GM19372 (cell line): Measurements from ENCODE around the gene SCN1A.
"Not testable (repeated sequence)": the region's sequence is repeated elsewhere in the genome, so short reads cannot be mapped to it uniquely, and the experiment has no call there.

Experiments
- ATAC-seq: cut with Tn5 transposase; IDR thresholded peaks from one replicate; pipeline ENCODE4 v1.9.1; 2021; ENCODE audit warnings: mild to moderate bottlenecking, low read depth, moderate library complexity; ENCODE audit not compliant: unreplicated experiment

Gene SCN1A

DNA sequence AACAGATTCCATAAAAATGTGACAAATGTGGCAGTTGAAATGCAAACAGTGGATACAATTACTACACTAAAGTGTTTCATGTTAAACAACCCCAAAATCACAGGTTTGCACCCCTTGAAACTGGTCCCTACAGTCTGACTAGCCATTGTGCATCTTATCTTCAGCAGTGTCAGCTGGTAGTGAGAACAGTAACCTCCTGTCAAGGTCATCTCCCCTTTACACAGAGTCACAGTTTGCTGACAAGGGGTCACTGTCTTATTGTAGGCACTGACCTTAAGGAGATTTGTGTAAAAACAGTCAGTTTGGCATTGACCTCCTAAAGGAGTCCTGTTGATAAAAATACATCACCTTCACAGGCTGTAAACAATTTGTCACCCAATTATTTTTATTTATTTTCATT is 137.0 kb downstream of the SCN1A start:
- ATAC-seq, result no peak

DNA sequence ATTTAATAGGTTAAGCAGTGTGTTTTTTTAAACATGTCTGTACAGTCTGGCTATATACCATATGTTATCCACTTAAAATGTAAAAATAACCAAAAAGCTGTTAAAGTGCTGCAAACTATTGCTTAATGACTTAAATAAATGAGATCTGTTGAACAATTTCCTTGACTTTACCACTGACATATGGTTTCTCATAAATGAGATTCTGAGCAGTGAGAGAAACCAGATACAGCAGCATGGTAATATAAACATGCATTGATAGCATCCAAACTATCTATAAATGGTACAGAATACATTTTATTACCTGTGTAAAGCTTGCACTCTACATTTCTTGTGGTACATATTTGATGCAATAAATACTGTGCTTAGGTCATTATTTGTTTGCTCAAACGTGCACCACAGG is 138.0 kb downstream of the SCN1A start:
- no peak for ATAC-seq

DNA sequence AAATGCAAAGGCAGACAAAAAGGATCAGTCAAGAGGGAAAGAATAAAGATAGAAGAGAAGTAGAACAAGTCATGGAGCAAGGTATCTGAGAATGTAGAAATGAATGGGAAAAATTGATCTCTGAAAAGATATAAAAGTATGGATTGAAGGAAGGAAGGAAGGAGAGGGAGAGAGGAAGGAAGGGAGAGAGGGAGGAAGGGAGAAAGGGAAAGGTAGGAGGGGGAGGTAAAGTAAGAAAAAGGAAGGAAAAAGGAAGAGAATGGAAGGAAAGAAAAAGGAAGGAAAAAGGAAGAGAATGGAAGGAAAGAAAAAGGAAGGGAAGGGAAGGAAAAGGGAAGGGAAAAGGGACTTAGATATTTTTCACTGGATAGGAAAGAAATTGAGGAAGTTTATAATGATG is 142.7 kb downstream of the SCN1A start:
- ATAC-seq, result no peak

DNA sequence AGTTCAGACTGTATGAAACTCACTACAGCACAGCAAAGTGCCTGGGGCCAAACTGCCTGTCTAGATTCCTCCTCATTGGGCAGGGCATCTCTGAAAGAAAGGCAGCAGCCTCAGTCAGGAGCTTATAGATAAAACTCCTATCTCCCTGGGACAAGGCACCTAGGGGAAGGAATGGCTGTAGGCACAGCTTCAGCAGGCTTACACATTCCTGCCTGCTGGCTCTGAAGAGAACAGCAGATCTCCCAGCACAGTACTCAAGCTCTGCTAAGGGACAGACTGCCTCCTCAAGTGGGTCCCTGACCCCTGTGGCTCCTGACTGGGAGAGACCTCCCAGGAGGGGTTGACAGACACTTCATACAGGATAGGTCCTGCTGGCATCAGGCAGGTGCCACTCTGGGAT is 155.7 kb downstream of the SCN1A start:
- ATAC-seq, result not testable (repeated sequence)

DNA sequence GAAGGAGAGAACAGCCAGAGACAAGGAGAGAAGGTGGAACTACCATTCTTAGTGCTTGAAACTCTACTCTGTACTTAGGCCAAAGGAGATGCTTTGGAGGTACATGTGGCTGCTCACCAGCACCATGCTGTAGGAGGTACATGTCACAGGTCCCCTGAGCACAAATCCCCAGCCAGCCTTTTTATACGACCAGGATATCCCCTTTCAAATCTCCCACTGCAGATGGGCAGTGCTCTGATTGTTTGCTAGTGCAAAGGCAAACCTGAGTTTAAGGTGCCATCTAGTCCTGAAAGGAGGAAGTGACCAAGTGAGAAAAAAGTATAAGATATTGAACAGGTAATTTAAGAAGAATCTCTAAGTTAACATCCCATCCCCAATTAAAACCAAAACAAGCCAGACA is 157.2 kb downstream of the SCN1A start:
- no peak for ATAC-seq

DNA sequence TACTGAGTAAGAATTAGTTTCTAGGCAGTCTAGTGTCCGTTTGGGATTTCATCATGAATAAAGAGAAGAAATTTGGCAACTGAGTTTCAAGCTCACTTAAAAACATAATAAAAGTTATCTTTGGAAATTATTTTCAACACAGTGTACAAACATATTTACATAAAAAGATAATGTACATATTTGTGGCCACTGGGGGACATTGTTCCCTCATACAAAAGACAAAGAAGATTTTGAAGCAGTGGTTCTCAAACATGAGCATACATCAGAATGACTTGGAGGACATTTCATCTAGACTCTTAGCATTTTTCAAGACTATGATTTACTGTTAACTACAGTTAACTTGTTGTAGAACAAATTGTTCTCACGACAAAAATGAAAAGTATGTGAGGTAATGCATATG is 158.6 kb downstream of the SCN1A start:
- no peak for ATAC-seq

DNA sequence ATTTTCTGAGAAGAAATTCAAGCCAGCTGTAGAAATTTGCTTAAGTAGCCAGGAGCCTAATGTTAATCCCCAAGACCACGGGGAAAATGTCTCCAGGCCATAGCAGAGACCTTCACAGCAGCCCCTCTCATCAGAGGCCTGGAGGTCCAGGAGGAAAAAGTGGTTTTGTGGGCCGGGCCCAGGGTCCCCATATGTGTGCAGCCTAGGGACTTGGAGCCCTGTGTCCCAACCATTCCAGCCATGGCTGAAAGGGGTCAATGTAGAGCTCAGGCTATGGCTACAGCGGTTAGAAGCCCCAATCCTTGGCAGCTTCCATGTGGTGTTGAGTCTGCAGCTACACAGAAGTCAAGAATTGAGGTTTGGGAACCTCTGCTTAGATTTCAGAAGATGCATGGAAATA is 160.1 kb downstream of the SCN1A start:
- ATAC-seq, result no peak

DNA sequence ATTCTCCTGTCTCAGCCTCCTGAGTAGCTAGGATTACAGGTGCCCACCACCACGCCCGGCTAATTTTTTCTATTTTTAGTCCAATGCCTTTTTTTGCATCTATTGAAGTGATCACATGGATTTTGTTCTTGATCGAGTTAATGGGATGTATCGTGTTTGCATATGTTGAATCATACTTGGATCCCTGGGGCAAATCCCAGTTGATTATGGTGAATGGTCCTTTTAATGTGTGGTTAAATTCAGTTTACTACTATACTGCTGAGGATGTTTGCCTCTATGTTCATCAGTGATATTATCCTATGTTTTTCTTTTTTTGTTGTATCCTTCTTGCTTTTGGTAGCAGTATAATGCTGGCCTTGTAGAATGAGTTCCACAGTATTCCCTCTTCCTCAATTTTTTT is 166.0 kb downstream of the SCN1A start:
- ATAC-seq, result no peak

DNA sequence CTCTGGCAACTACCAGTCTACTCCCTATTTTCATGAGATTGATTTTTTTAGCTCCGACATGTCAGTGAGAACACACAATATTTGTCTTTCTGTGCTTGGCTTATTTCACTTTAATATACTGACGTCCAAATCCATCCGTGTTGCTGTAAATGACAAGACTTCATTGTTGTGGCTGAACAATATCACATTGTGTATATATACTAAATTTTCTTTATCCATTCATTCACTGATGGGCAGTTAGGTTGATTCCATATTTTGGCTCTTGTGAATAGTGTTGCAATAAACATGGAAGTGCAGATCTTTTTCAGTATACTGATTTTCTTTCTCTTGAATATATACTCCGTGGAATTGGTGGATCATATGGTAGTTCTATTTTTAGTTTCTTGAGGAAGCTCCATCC is 168.4 kb downstream of the SCN1A start:
- ATAC-seq, result no peak

DNA sequence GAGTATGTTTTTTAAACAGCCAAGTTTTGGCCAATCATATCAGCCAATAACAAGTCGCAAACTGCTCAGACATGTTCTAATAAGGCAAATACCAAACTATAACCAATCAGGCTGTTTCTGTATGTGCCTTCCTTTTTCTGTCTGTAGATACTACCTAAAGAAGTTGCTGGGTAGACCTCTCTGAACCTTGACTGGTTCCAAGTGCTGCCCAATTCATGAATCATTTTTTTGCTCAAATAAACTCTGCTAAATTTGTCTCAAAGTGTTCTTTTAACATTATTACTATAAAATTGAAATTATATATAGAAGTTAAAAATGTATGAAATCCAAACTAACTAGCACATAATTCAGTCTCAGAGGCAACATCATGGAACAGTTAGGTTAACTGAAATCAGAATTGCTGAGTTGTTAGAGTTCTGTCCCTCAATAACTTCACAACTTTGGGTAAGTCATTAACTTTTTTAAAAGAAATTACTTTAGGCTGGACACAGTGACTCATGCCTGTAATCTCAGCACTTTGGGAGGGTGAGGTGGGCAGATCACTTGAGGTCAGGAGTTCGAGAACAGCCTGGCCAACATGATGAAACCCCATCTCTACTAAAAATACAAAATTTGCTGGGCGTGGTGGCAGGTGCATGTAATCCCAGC is 169.4 kb downstream of the SCN1A start:
- ATAC-seq, result no peak

DNA sequence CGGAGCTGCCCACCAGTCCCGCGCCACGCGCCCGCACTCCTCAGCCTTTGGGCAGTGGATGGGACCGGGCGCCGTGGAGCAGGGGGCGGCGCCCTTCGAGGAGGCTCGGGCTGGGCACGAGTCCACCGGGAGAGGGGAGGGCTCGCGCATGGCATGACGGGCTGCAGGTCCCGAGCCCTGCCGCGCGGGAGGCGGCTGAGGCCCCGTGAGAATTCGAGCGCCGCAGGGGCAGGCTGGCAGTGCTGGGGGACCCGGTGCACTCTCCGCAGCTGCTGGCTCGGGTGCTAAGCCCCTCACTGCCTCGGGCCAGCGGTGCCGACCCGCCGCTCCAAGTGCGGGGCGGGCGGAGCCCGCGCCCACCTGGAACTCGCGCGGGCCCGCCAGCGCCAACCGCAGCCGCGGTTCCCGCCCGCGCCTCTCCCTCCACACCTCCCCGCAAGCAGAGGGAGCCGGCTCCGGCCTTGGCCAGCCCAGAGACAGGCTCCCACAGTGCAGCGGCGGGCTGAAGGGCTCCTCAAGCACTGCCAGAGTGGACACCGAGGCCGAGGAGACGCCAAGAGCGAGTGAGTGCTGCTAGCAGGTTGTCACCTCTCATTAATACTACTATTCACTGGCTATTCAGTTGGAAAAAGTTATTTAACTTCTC is 170.7 kb downstream of the SCN1A start:
- no peak for ATAC-seq

DNA sequence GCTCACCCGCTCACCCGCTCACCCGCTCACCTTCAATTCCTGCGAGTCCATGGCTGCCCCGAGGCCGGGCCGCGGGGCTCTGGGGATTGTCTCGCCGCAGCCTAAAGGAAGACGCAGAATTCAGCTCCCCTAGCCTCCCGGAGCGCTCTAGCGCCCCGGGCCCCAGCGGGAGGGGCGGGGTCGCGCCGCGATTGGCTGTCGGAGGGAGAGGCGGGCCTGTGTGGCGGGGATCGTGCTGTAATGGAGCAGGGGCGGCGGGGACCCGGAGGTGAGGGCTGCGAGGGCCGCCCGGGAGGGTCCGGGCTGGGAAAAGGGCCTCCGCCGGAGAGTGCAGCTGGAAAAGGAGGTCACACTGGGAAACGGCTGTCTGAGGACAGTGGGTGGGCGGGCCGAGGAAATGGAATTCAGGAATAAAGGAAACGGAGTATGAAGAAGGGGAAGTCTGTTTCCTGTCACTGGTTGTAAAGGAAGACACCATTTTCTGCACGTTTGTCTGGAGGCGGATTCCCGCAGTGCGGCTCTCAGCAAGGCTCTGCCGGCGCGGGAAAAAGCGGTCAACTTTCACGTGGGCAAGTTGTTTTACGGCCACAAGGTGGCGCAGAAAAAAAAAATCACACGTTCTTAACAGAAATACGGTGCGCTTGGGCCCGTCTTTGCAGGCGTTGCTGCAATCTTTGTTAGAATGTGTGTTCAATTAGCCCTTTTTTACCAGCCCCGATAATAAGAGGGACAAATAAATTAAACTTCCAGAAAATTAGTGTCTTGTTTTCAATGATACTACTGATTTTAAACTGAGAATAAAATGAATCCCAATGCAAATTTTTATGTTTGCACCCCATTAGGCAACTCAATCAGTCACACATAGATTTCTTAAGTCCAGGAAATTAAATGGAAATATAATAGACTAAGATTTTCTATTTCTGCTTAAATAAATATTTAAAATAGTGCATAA is 173.9 kb downstream of the SCN1A start, which contains the start of gene TTC21B:
Gene TTC21B (minus strand): TSS at position 122 of the 952 bp plus-strand sequence. CDS start 71 bp downstream, at position 51.
- ATAC-seq, result peak; percentile 94

DNA sequence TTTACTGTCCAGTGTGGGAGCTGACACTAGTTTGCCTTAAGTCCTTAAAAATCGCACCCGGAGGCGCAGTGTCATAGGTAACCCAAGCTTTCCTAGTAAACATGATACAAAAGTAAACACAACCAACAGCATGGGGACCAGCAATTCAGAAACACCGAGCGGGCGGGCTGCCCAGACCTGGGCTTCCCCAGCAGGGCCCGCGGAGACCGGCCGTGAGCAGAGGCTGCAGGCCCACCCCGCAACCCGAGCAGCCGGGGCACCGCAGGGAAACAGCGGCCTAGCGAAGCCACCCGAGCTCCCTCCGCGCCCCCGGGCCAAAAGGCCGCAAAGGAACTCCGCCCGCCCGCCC is 174.5 kb downstream of the SCN1A start:
- peak; percentile 34 for ATAC-seq

DNA sequence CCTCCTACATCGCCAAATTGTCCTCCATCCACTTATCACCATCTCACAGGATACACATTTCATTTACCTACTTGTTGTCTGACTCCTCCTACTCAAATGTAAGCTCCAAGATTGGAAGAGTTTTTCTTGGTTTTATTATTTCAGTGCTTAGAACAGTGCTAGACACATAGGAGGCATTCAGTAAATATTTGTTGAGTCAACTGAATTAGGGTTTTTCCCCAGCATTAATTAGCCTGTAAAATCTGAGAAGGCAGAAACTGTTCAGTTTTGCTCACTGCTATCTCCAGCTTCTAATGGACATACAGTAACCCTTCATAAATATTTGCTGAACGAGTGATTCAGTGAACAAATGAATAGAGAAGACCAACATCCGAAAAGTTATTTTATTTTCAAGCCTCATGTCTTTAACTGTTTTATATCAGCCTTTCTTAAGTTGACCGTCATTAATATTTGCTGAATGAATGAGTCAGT is 175.0 kb downstream of the SCN1A start:
- ATAC-seq, result no peak

DNA sequence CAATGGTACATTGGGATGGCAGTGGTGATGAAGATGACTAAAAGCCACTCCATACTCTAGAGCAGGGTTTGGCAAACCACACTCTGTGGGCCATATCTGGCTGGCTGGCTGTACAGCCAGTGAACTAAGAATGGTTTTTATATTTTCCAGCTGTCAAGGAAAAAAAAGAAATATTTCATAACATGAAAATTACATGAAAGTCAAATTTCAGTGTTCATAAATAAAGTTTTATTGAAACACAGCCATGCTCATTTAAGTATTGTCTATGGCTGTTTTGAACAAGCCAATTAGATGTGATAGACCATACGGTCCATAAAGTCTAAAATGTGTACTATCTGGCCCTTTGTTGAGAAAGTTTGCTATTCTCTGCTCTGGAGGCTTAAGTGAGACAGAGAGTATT is 175.7 kb downstream of the SCN1A start:
- ATAC-seq, result no peak

DNA sequence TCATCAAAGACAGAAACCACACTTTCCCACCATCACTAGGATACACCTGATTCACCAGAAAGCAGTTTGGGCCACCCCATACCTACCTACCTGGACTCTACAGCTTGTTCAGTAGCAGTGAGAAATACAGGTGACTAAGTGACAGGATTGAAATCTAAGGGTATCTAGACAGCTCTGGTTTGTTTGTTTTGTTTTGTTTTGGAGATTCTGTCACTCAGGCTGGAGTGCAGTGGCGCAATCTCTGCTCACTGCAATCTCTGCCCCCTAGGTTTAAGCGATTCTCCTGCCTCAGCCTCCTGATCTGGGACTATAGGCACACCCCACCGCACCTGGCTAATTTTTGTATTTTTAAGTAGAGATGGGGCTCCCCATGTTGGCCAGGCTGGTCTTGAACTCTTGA is 177.4 kb downstream of the SCN1A start:
- ATAC-seq, result no peak

DNA sequence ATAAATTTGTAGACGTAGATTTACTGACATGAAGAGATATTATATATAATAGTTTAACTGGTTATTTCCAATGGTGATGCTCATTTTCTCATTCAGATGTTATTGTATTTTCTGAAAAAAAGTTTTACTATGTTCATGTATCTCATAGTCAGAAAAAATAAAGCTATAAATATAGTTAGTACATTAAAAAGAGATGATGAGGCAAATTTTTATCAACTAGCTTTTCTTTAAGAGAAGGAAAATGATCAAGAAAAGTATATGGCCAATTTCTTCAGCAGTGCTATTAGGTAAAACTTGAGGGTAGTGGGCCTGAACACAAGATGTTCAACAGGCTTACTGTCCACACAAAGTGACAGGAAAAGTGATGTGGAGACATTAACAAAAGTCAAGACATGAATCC is 186.0 kb downstream of the SCN1A start:
- ATAC-seq, result no peak

DNA sequence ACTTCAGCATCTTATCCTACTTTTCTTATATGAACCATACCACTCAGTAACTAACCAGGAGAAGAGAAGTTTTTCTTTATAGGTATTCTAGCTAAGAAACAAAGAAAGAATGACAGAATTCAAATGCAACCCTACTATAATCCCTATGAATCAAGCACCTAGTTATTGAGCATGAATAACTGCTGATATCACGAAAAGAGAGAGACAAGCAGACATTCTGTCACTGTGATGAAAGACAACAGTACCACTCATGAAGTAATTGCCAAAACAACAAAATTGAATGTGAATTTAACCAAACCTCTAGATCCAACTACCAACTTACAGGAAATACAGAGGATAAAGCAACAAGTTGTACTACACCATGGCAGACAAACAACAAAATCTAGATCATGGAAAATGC is 189.6 kb downstream of the SCN1A start:
- no peak for ATAC-seq
